Activated CD4-positive, alpha-beta T cell treated with anti-CD3 and anti-CD28 coated beads for 1 hour (primary cell): ENCODE data around the gene FAM240B.

Experiments used
- DNase-seq: peaks from one replicate; pipeline ENCODE4 v3.0.0-alpha.2; 2020

FAM240B gene

GRCh38 chr9:38662763-38663593, 57.0 kb downstream of the FAM240B start:
- no peak for DNase-seq

DNA sequence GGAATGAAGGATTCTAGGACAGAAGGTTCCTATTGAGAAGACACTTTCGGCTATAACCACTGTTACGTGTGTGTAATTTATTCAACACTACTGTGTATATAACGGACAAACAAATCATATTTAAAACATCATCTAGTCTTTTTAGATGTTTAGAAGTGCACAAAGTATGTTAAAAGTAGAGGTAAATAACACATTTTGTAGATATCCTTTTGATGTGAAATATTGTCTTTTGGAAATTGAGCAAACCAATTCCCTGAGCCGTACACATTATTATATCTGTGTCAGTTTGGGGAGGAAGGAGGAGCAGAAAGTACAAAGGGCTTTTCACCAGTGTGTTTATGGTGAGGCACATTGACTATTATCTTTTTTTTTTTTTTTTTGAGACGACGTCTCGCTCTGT, 60.4 kb downstream of the FAM240B start:
- no peak for DNase-seq

GRCh38 chr9:38656896-38657295, 63.0 kb downstream of the FAM240B start:
- no peak for DNase-seq

DNA sequence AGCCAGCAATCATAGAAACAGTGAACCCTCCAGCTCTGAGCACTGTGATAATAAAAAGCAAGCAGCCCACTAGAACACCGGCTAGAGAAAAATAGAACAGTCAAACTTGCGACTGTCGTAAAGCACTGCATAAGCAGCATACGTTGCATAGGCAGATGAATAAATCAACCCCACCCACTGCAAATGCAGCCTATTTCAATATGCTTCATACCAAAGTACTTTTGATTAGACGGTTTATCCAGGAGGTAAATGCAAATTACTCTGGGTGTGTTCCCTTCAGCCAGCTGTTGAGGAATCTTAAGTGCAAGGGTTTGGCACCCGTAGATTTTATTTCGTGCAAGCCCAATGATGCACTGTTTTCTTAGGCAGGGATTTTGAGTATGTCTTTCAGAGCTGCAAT, 67.4 kb downstream of the FAM240B start:
- DNase-seq, result no peak

DNA sequence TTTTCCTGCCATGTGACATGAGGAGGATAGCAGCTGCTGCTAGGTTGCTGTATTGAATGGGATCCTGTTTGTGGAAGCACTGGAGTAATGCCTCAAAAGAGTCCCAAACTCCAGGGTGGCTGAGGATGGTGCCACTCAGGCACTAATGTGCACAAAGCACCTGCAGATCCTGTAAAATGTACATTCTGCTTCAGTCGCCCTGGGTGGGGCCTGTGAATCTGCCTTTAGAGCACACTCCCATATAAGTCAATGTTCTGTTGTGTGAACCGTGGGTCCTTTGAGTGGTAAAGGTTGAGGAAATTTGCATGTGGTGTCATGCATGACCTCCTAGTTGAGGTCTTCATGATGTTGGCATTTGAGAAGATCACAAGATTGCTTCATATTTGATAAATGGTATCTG, 67.9 kb downstream of the FAM240B start:
- no peak for DNase-seq

DNA sequence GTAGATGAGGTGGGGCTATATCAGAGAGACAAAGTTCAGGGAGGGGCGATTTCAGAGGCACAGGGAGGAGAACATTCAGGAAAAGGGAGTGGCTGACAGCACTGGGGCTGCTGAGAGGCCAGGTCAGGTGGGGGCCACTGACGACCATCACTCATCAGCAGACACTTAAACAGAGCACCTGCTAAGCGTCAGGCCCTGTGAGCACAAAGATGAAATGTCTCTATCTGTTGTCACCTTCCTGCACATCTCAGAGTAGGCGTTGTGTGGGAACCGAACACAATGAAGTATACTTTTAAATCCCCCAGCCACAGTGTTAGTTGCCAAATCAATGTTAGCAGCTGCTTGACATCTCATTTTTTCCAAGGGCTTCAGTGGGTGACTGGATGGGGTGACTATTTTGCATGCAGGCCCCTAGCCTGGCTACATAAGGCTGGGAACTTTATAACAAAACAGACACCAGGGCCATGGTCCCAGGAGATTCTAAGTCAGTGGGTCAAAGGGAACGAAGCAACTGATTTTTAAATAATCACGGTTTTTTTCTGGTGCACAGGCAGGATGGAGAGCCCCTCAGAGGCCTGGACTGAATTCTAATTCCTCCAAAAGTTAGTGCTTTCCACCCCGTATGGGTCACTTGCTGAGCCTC, 68.4 kb downstream of the FAM240B start:
- DNase-seq, result no peak

DNA sequence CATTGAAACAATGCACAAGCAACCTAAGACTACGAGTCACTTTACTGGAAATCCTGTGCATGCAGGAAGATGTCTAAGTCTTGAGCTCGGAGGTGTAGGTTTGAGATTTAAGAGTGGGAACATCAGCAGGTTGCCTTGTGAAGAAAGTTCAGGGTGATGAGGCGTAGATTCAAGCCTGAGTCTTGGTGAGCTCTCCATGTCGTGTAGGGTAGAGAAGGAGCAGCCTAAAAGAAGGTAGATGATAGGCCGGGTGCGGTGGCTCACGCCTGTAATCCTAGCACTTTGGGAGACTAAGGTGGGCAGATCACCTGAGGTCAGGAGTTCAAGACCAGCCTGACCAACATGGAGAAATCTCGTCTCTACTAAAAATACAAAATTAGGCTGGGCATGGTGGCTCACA, 69.4 kb downstream of the FAM240B start:
- no peak for DNase-seq

DNA sequence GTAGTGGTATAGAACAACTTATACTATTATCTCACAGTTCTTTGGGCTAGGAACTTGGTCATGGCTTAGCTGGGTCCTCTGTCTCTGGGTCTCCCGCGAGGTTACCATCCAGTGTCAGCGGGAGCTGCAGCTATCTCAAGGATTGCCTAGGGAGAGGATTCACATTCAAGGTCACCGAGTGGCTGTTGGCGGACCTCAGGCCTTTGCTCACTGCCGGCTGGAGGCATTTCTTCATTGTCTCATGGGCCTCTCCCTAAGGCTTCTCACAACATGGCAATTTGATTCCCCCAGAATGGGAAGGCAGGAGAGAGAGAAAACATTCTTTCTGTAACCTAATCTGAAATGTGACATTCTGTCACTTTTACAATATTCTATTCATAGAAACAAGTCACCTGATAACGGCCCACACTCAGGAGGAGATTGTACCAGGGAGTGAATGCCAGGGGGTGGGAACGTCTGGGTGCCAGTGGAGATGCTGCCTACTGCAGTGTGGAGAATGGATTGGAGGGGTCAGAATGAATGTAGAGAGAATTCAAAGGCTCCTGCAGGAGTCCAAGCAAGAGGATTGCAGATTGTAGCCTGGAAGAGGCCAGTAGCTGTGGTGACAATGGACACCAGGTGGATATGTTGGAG, 70.1 kb downstream of the FAM240B start:
- DNase-seq, result no peak

GRCh38 chr9:38644601-38645000, 75.3 kb downstream of the FAM240B start:
- DNase-seq, result no peak
